Hematopoietic multipotent progenitor cell treated with erythropoietin and hydrocortisone succinate and interleukin-3 and kit ligand, for 15 days (in vitro differentiated cells): ENCODE results near the gene SEMA5A.

ENCODE experiments used
- DNase-seq: peaks from one replicate; pipeline ENCODE4 v3.0.0-alpha.2; 2015; ENCODE audit warnings: low spot score

The SEMA5A gene

GRCh38 chr5:9473624-9474023 is 72.3 kb downstream of the SEMA5A start:
- no peak for DNase-seq

GRCh38 chr5:9470410-9470809 is 75.5 kb downstream of the SEMA5A start:
- DNase-seq, result no peak

GRCh38 chr5:9468060-9468388 is 77.9 kb downstream of the SEMA5A start:
- no peak for DNase-seq

- no peak for DNase-seq
These were observed 78.4 kb downstream of the SEMA5A start for GRCh38 chr5:9467199-9468059.

GRCh38 chr5:9466697-9467096 is 79.2 kb downstream of the SEMA5A start:
- DNase-seq, result no peak

GRCh38 chr5:9464478-9464877 is 81.4 kb downstream of the SEMA5A start:
- DNase-seq, result no peak

GRCh38 chr5:9462109-9462508 is 83.8 kb downstream of the SEMA5A start:
- DNase-seq, result no peak

GRCh38 chr5:9460885-9461645 is 84.8 kb downstream of the SEMA5A start:
- DNase-seq, result no peak

- no peak for DNase-seq
These were observed 89.3 kb downstream of the SEMA5A start for GRCh38 chr5:9456435-9457042.

- no peak for DNase-seq
These were observed 89.9 kb downstream of the SEMA5A start for GRCh38 chr5:9455826-9456434.

GRCh38 chr5:9454491-9454890 is 91.4 kb downstream of the SEMA5A start:
- no peak for DNase-seq

GRCh38 chr5:9454012-9454481 is 91.8 kb downstream of the SEMA5A start:
- no peak for DNase-seq

GRCh38 chr5:9453480-9454011 is 92.3 kb downstream of the SEMA5A start:
- DNase-seq, result no peak

- no peak for DNase-seq
These were observed 93.7 kb downstream of the SEMA5A start for GRCh38 chr5:9452181-9452580.

GRCh38 chr5:9451037-9451436 is 94.8 kb downstream of the SEMA5A start:
- no peak for DNase-seq

- no peak for DNase-seq
These were observed 98.2 kb downstream of the SEMA5A start for GRCh38 chr5:9447691-9448090.

GRCh38 chr5:9445826-9446388 is 100.0 kb downstream of the SEMA5A start:
- DNase-seq, result no peak

GRCh38 chr5:9444346-9444745 is 101.5 kb downstream of the SEMA5A start:
- DNase-seq, result no peak

- no peak for DNase-seq
These were observed 104.3 kb downstream of the SEMA5A start for GRCh38 chr5:9441610-9442009.

GRCh38 chr5:9440517-9440916 is 105.4 kb downstream of the SEMA5A start:
- DNase-seq, result no peak

GRCh38 chr5:9439531-9440292 is 106.2 kb downstream of the SEMA5A start:
- no peak for DNase-seq
